ENCODE results near the gene GCH1.

Gene GCH1

DNA sequence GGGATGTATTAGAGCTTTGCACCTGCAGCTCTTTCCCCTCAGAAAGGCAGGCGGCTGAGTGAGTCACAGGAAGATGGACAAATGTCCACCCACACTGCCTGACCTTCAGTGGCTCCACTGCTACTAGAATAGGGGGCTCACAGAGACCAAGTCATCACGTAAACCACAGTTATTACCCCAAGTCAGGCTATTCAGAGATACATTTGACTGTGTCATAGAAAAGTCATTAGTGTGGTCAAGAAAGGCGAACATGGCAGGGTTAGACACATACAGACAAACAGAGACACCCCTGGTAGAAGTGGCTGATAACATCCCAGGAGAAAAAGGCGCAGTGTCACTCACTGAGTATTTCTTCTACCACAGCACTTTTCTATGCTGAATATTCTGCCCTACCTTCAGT is 36.0 kb downstream of the GCH1 start:
- no peak for DNase-seq (ENCODE audit: low read depth)

DNA sequence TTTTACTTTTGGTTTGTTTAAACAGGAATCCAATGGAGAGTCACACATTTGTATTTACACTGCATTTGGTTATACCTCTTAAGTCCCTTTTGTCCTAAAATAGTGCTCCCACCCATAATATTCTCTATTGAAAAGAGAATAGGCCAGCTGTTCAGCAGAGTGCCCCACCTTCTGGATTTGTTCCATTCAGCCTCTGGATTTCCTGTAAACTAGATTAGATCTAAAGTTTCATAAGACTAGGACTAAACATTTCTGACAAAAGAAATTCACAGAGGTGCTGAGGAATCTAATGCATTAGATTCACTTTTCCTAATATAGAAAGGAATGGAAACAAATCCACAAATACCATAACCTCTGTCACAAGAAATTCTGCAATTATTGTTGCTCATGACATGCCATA is 38.1 kb downstream of the GCH1 start:
- DNase-seq (ENCODE audit: low read depth) = no peak

DNA sequence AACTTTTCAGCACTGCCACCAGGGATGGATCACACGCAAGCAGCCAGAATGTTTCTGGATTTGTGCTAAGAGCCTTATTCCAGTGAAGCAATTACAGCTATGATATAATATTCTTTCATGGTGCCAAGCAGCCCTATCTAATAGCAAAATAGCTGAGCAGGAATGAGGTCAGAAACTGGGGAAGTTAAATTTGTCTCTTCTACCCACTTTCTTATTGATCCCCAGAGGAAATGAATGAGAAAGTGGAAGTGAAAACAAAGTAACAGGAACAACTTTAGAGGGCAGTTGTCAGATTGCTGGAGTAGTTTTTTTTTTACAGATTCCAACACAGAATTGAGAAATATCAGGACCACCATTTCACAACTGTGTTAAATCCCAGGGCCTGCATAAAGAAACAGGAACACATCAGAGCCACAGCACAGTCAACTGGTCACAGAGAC is 44.8 kb downstream of the GCH1 start:
- DNase-seq (ENCODE audit: low read depth) = no peak

DNA sequence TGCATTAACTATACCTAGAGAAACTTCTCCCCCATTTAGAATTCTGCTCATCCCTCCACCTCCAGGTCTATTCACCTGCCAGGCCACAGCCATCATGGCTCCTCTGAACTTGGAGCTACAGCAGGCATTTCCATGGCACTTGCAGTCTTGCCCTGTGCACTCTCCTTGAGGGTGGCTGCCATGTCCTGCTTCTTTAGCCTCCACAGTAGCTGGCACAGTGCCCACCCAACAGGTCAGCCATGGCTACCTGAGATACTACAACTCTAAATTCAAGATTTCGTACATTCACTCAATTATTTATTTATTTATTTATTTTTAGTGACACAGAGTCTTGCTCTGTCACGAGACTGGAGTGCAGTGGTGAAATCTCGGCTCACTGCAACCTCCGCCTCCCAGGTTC is 46.5 kb downstream of the GCH1 start:
- no peak for DNase-seq (ENCODE audit: low read depth)

DNA sequence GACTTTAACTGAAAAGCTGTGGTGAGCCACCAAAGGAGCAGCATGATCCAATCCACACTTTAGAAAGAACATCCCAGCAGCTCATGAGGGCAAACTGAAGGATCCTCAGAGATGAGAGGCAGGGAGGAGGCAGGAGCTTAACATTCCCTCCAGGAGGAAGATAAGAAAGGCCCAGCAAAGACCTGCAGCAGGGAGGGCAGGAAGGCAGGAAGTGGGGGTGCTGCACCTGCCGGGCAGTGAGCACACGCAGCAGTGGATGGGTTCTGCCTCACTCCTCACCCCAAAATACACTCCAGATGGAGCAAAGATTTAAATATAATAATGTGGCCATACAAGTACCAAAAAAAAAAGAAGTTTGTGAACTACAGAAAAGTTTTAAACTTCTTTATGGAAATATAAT is 48.4 kb downstream of the GCH1 start:
- DNase-seq (ENCODE audit: low read depth) = no peak

DNA sequence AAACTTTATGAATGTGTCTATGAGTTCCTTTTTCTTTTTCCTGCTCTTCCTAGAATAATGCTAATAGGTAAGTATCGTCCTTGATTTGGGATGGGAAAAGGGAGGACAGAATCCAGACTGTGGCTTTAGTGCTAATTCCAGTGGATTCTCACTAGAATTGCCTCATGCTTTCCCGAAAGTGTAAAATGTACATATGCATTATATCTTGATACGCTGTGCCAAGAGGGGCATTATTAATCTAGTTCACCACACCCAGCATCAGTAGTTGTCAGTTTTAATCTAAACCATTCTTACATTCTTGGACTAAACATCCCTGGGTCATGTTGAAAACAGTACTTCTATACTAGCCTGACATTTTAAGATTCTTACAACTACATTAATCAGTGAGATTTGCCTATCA is 49.3 kb downstream of the GCH1 start:
- DNase-seq (ENCODE audit: low read depth) = no peak

DNA sequence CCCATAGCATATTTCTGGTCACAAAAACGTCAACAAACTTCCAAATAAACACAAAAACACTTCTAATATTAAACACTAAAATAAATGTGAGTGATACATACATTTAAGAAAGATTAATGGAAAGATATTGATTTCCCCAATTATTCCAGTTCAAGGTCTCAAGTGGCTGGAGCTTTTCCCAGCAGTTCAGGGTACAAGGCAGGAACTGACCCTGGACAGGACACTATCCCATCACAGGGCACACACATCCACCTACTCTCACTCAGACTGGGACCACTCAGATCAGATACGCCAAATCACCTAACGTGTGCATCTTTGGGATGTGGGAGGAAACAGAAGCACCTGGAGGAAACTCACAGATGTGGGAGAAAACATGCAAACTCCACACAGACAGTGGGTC is 50.4 kb downstream of the GCH1 start:
- DNase-seq (ENCODE audit: low read depth) = no peak

DNA sequence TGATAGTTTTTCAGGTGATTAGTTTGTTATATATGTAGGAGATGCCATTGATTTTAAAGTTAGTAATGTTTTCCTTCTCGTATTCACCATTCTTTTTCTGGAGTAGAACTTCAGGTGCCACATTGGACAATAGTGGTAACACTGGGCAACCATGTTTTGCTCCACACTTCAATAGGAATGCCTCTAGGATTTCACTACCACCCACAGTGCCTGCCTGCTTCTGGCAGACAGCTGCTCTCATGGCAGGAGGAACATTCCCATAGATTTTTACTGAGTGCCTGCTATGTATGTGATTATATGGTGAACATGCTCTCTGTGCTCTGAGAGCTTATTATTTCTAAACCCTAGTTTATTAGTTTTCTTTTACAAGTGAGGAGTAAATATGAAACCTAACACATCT is 53.7 kb downstream of the GCH1 start:
- no peak for DNase-seq (ENCODE audit: low read depth)

DNA sequence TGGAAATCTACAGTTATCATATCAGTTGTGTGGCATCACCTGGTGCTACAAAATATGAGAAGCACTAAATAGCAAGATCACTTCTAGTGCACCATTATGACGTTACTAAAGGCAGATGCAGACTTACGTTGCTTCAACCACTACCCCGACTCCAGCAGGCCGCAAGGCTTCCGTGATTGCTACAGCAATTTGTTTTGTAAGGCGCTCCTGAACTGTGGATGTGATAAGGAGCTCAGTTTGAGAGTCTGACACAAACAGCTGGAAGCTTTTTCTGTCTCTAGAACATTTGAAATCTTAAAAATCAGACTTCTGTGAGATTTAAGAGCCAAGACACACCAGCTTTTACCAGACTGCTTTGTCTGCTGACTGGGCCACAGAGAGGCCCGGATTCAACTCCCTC is 57.0 kb downstream of the GCH1 start:
- no peak for DNase-seq (ENCODE audit: low read depth)

DNA sequence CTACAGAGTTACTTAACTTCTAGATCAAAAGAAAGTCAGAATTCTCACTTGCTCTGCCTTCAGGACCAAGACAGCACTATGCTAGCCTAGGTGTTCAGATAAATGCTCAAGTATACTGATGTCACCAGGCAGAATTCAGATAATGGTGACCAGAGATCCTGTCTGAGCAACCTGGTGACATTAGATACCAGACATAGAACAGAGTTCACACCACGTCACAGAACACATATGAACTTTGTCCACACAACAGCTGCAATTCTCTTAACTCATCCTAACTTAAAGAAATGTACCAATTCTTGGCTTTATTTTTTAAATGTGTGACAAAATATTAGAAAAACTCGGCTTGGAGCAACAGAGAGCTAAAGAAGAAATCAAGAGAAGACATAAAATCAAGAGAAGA is 58.1 kb downstream of the GCH1 start:
- DNase-seq (ENCODE audit: low read depth) = no peak

DNA sequence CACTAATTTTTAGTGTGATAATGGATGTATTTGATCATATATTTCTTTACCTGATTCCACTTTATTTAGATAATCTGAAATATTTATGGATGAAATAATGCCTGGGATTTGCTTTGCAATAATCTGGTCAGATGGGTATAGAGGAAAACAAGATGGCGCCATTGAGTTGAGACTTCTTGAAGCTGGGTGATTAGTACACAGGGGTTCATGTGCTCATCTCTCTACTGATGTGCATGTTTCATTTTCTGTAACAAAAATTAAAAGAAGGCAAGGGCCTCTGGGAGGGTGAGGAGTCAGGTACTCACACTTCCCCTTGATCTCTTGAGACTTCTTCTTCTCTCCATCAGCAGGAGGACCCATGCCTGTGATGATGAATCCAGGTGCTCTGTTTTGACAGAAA is 61.8 kb downstream of the GCH1 start:
- no peak for DNase-seq (ENCODE audit: low read depth)

DNA sequence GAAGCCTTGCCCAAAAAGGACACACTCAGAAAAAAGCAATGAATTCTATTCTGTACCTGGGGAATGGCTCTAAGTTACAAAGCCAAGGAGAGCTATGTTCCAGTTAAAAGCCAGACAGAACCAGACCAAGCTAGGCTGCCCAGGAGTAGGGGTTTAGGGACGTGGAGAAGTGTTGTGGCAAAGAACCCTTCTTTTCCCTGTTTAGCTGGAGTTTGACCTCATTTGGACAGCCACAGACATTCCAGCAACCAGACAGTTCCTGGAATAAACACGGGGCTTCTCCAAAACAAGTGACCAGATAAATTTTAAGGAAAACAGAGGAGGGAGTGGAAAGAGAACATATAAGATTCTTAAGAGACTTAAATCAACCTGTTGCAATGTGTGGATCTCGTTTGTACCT is 62.3 kb downstream of the GCH1 start:
- no peak for DNase-seq (ENCODE audit: low read depth)

DNA sequence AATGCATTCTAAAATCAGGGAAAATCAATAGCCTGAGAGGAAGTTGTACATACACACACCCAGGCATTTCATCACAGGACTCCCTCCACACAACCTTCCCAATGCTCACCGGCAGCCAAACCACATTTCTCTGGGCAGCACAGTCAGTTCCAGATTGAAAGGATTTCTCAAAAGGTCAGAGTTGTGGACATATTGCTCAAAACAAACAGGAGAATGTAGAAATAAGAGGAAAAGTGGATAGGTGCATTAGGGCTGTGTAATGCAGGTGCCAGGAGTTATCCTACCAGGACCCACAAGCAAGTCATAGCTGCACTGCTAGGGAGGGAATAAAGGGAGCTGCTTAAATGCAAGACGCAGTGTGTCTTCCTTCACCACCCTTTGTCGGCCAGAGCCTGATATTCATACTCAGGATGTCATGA is 62.9 kb downstream of the GCH1 start:
- DNase-seq (ENCODE audit: low read depth) = no peak

DNA sequence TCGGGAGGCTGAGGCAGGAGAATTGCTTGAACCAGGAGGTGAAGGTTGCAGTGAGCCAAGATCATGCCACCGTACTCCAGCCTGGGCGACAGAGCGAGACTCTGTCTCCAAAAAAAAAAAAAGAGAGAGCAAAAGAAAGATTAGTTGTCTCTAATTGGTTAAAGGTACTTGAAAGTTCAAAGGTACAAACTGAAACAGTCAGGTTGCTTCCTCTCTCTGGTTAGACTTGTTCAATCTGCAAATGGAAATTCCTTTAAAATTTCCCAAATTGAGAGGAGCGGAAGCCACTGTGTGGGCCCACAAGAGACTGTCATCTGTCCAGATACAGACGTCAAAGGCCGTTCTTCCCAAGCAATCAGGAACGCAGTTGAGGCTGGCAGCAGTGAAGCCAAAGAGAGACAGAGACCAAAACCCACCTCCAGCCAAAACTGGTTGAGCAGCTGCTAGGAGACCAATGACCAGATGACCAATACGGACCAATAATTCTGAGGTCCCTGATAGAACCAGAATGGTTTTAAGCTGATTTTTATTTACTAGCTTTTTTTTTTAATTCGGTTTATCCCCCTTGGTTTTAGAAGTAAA is 63.6 kb downstream of the GCH1 start:
- DNase-seq (ENCODE audit: low read depth) = no peak

DNA sequence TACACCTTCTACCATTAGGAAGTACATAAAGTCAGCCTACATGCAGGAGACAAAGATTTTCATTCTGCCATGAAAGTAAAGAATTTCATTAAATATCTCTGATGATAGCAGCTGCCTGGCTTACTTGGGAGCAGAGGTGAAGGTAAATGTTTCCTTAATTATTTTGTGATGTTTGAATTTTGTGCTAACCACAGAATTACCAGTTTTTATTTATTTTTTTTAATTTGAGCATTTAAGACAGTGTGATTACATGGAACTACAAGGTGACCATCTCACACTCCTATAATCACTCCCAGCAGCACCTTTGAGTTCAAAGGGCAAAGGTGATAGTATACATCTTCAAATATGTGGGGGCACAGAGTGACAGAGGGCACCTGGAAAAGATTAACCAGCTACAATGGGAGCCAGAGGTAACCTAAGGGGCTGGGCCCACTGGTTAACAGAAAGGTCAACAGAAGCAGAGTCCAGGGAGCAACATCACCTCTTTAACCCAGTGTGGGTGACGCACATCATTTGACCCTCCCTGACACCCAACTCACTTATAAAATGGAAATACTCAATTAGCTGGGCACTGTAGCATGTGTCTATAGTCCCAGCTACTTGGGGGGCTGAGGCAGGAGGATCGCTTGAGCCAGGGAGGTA is 65.0 kb downstream of the GCH1 start:
- DNase-seq (ENCODE audit: low read depth) = no peak

DNA sequence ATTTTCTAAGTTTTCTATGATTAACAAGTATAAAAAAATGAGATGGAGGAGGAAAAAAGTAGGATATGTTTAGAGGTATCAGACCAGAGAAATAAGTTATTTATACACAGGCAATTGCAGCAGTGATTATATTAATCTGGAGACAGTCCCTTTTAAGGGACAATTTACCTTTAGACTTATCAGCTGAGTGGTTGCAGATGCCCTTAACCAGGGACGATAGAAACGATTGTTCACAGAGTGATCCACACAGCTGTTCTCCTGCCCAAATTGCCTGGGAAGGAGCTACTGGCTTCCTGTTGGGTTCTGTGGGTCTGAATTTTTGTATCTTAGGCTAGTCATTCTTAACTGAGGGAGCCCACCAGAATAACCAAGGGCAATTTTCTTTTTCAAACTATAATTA is 66.4 kb downstream of the GCH1 start:
- DNase-seq (ENCODE audit: low read depth) = no peak

DNA sequence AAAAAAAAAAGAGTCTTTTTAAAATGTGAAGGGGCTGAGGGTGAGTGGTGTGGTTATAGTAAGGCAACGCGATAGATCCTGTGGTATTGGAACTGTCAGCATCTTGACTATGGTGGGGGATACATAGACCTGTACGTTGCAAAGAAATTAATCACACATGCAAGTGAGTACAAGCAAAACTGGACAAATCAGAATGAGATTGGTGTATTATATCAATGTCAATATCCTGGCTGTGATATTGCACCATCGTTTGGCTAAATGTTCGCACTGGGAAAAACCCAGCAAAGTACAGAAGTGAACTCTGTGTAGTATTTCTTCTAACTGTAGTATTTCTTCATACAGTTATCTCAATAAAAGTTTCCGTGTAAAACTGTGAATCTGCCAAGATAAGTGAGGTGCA is 67.9 kb downstream of the GCH1 start:
- DNase-seq (ENCODE audit: low read depth) = no peak

DNA sequence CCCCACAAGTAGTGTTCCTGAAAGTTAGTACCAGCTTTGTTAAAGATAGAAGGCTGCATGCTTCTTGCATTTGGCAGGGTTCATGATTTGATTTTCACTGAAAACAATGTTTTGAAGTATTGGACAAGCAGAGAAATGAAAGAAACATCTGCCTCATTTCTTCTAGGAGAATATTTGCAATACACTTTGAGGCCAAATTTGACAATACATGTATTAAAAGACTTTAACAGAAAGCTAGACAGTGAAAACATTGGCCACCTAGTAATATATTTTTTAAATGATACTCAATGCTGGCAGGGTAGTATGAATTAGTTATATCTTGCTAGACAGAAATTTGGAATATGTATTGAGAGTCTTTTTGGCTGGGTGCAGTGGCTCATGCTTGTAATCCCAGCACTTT is 68.5 kb downstream of the GCH1 start:
- no peak for DNase-seq (ENCODE audit: low read depth)

DNA sequence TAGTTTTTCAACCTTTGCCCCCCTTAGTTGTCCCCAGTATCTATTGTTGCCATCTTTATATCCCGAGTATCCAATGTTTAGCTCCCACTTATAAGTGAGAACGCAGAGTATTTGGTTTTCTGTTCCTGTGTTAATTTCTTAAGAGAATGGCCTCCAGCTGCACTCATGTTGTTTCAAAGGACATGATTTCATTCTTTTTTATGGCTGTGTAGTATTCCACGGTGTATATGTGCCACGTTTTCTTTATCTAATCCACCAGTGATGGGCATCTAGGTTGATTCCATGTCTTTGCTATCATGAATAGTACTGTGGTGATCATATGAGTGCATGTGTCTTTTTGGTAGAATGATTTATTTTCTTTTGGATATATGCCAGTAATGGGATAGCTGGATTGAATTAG is 72.0 kb downstream of the GCH1 start:
- DNase-seq (ENCODE audit: low read depth) = no peak

DNA sequence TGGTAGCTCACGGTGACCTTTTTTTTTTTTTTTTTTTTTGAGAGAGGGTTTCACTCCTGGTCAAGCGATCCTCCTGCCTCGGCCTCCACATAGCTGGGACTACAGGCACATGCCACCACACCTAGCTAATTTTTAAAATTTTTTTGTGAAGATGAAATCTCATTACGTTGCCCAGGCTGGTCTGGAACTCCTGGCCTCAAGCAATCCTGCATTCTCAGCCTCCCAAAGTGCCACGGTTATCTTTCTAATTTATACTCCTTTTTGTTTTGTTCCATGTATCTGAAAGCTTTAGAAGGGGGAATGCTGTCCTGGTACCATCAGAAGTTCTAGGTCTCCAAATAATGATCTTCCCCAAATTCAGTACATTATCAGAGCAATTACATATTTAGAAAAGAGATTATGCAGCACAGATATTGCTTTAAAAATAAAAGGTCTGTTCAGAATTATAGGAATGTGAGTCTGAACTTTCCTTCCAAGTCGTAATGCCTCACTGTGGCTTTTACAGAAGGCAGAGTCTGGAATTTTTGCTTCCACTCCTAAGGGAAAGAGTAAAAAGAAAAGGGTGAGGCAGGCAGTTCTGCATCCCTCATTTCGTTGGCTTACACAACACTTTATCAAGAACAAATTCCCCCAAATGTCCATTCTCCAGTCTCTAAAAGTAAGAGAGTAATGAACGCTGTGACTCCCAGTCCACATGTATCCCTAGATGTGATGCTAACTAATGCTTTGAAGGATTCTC is 73.0 kb downstream of the GCH1 start:
- no peak for DNase-seq (ENCODE audit: low read depth)

DNA sequence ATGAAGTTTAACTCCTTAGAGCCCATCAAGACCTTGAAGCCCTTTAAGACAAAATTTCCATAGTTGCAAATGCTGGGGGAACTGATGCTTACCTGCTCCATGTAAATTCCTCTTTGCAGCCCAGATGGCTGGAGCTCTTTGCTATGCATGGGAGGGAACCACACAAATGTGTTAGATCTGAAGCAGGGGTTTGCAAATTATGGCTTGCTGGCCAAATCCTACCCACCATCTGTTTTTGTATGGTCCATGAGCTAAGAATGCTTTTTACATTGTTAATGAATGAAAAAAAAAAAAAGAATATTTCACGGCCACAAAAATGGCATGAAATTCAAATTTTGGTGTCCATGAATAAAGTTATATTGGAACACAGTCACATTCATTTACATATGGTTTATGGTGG is 74.6 kb downstream of the GCH1 start:
- DNase-seq (ENCODE audit: low read depth) = no peak

DNA sequence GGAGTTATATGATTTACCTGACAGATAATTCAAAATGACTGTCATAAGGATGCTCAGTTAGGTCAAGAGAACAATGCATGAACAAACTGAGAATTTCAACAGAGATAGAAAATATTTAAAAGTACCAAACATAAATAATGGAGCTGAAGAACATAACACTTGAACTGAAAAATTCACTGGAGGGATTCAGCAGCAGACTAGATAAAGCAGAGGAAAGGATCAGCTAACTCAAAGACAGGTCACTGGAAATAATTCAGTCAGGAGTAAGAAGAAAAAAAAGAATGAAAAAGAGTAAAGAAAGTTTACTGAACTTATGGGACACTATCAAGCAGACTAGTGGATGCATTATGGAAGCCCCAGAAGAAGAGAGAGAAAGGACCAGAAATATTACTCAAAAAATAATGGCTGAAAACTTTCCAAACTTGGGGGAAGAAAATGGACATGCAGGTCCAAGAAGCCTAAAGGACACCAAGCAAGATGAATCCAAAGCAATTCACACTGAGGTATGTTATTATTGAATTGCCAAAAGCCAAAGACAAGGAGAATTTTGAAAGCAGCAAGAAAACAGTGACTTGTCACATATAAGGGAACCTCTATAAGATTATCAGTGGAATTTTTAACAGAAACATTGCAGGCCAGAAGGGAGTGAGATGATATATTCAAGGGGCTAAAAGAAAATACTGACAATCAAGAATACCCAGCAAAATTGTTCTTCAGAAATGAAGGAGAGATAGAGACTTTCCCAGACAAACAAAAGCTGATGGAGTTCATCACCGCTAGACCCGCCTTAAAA is 78.7 kb downstream of the GCH1 start:
- DNase-seq (ENCODE audit: low read depth) = no peak

DNA sequence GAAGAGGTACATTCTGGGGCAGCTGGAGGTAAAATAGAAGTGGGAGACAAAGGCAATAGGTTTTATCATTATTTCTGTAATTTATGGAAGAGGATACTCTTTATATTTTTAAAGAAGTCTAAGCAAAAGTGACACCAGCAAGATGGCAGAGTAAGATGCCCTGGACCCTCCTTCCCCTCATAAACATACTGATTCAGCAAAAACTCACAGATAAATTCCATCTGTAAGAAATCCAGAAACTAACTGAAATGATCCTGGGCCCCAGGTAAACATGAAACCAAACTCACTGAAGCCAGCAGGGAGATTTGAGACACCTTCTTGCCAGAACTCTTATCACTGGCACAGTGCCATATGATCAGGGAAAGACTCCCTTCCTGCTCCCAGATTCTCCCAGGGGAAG is 79.9 kb downstream of the GCH1 start:
- DNase-seq (ENCODE audit: low read depth) = no peak
